Measurements from ENCODE around the gene TLE1. TPM values are rescaled to one million over a fixed set of nuclear protein-coding genes. Genes with fewer than 3 reads are reported as not detected.

Gene TLE1
- total RNA-seq, 1 donor from 2014 or later, result 16.3 TPM

GRCh38 chr9:81535542-81536241 is 153.7 kb downstream of the TLE1 start:
- intact Hi-C loops (cut with micrococcal nuclease), result no loop called here
- Mint-ChIP-seq H3K36me3 (ENCODE audit: low read depth) (no peaks in the 10 kb centered on the region), H3K27me3 (peaks cover 5% of the 10 kb centered on the region), H3K4me1 (peaks cover 7% of the 10 kb centered on the region), H3K4me3 (no peak overlapping the region), H3K9me3 (no peaks in the 10 kb centered on the region), H3K27ac (no peak overlapping the region)
- no peak for TF ChIP-seq CTCF (IDR thresholded peaks at IDR 0.05)
- no peak for ATAC-seq (ENCODE audit: low read depth)
- no peak for DNase-seq
- CTCF ChIA-PET, result no interaction called here
- POLR2A ChIA-PET, result no interaction called here

- no peaks in the 10 kb centered on the region for H3K9me3 Mint-ChIP-seq
- no peak overlapping the region for H3K27ac Mint-ChIP-seq
- peaks cover 2% of the 10 kb centered on the region for H3K27me3 Mint-ChIP-seq
- ChIA-PET POLR2A (no interaction called here), CTCF (interaction anchor here (2.2 kb wide), 1 partner anchor 11 kb away, joined by 8 read pairs; no protein-coding TSS in a partner anchor)
- no peak for DNase-seq
- H3K4me3 Mint-ChIP-seq, result no peak overlapping the region
- TF ChIP-seq CTCF (IDR thresholded peaks at IDR 0.05), result no peak
- H3K4me1 Mint-ChIP-seq, result peaks cover 18% of the 10 kb centered on the region
- ATAC-seq (ENCODE audit: low read depth), result no peak
- intact Hi-C loops (cut with micrococcal nuclease), result loop anchor here (5.0 kb wide), 1 partner anchor 63 kb away; no protein-coding TSS in a partner anchor
- H3K36me3 Mint-ChIP-seq (ENCODE audit: low read depth), result no peaks in the 10 kb centered on the region
These were observed 155.0 kb downstream of the TLE1 start for GRCh38 chr9:81534138-81534875.

Other genes starting within 250 kb of the TLE1 start
- gene SPATA31D4, start 238.9 kb upstream of the TLE1 start, total RNA-seq, result not detected in 2 replicates

Data from activated B cell treated with CpG ODN at 0.5 μM for 24 hours (primary cell).